Subcutaneous adipose tissue (tissue), 4 donors: ENCODE results near the gene PLBD2. TPM values are rescaled to one million over a fixed set of nuclear protein-coding genes. Genes with fewer than 3 reads are reported as not detected.

ENCODE experiments used
- total RNA-seq, 4 donors: library from RNA; depleted of rRNA; stranded (reverse); fragments of >200 nt; gene quantifications; one replicate each; pipeline ENCODE4 v1.1.0, GENCODE V29; 2016
- TF ChIP-seq, protein P1 (sequence below): fragments of 450-650 bp; IDR thresholded peaks from one replicate; pipeline ENCODE4 v1.5.1; 2016; ENCODE audit warnings: low read depth, mild to moderate bottlenecking, control low read depth, antibody characterized with exemption, moderate library complexity

PLBD2 gene
- total RNA-seq, 4 donors from 2014 or later = 31.8 to 69.7 (median 59.5) TPM

DNA sequence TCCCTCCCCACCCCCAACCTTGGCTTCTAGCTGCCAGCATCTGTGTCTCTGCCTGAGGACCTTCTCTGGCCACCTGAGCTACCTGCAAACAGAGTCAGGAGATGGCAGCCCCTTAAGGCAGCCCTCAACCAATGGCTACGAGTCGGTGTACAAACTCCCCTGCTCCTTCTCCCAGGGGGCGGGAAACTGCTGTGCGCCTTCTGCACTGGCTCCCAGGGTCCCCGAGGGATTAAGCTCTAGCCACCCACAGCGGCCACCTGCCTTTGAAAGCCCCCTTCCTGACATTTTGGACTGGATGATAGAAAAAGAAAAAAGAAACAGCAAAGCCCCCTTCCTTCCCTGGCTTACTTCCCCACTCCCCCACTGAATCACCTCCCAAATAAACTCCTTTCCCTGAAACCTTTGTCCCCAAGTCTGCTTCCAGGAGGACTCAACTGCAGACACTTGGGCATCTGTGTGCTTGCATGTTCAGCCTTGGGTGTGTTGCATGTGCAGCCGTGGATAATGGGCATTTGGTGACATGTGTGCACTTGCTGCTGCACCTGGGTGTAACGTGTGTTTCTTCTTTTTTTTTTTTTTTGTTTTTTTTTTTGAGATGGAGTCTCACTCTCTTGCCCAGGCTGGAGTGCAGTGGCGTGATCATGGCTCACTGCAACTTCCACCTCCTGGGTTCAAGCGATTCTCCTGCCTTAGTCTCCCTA, 39.3 kb downstream of the PLBD2 start:
- TF ChIP-seq, protein P1, sequence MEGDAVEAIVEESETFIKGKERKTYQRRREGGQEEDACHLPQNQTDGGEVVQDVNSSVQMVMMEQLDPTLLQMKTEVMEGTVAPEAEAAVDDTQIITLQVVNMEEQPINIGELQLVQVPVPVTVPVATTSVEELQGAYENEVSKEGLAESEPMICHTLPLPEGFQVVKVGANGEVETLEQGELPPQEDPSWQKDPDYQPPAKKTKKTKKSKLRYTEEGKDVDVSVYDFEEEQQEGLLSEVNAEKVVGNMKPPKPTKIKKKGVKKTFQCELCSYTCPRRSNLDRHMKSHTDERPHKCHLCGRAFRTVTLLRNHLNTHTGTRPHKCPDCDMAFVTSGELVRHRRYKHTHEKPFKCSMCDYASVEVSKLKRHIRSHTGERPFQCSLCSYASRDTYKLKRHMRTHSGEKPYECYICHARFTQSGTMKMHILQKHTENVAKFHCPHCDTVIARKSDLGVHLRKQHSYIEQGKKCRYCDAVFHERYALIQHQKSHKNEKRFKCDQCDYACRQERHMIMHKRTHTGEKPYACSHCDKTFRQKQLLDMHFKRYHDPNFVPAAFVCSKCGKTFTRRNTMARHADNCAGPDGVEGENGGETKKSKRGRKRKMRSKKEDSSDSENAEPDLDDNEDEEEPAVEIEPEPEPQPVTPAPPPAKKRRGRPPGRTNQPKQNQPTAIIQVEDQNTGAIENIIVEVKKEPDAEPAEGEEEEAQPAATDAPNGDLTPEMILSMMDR = no peak

DNA sequence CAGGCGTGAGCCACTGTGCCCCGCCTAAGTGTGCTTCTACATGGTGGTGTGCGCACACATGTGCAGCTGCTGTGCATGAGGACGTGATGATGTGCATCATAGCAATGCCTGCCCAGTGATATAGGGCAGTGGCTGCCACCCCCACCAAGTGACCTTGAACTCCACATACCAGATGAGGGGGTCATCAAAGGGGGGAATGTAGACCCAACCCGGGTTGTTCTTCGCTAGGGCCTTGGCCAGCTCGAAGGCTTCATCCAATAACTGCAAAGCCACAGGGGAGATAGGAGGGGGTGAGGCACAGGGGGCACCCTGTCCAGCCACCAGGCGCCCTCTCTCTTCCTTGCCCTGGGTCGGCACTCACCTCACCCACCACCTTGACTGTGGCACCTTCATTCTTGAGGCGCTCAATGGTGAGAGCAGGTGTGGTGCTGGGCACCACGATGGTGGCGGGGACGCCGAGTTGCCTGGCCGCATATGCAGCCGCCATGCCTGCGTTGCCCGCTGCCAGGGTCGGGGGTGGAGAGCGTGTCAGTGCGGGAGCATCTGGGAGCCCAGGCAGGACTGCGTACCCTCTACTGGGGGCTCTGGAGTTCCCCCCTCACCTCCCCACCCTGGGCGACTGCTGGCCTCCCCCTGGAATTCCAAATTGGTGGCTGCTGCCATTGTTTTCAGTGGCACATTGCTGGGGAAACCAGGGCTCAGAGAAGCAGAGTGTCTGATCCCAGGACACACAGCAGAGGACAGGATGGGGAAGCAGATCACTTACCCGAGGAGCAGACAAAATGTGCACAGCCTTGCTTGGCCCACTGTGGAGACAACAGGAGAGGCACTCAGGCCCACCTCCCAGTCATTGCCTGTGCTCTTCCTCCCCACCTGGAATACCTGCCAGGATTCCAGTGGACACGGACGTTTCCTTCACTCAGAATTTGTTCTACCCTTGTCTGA, 40.2 kb downstream of the PLBD2 start:
- TF ChIP-seq, protein P1 = no peak

- TF ChIP-seq, protein P1 = no peak
Observed at GRCh38 chr12:113399490-113399889, 41.1 kb downstream of the PLBD2 start.

DNA sequence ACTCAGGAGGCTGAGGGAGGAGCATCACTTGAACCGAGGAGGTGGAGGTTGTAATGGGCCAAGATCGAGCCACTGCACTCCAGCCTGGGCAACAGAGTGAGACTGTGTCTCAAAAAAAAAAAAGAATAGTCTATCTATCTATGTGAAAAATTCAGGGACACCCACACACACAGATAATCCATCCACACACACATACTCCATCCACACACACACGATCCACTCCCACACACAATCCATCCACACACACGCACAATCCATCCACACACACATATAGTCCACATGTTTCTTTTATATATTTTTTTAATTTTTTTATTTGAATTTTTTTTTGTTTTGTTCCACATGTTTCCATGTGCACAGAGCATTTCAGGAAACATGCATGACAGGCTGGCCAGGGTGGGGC, 42.0 kb downstream of the PLBD2 start:
- TF ChIP-seq, protein P1 = no peak

DNA sequence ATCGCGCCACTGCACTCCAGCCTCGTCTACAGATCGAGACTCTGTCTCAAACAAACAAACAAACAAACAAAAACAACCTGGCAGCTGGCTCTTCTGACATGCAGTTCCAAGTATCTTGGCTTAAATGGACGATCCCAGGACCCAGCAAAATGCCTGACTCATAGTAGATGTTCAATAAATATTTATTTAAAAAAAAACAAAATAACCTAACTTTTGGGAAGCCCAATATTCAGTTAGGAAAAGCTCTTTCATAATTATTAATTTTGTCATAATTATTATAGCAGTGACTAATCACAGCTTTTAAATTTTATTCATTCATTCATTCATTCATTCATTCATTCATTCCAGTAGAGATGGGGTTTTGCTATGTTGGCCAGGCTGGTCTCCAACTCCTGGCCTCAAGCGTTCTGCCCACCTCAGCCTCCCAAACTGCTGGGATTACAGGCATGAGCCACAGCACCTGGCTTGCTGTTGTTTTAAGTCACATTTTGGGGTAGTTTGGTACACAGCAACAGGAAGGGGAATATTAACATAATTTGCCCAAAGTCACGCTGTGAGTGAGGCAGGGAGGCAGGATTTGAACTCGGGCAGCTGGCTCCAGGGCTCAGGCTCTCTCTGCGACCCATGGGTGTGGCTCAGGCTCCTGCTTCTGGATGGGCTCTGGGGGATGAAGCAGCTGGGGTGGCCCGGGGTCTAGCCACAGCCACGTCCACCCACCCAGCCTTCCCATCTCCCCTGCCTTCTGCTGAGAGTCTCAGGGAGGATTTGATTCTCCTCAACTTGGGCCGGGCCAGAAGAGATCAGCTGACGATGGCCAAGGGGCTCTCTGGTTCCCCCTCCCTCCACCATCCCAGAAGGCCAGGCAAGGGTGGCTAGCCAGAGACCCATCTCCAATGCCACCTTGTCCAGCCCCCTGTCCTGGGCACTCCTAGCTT, 42.9 kb downstream of the PLBD2 start:
- TF ChIP-seq, protein P1 = no peak

DNA sequence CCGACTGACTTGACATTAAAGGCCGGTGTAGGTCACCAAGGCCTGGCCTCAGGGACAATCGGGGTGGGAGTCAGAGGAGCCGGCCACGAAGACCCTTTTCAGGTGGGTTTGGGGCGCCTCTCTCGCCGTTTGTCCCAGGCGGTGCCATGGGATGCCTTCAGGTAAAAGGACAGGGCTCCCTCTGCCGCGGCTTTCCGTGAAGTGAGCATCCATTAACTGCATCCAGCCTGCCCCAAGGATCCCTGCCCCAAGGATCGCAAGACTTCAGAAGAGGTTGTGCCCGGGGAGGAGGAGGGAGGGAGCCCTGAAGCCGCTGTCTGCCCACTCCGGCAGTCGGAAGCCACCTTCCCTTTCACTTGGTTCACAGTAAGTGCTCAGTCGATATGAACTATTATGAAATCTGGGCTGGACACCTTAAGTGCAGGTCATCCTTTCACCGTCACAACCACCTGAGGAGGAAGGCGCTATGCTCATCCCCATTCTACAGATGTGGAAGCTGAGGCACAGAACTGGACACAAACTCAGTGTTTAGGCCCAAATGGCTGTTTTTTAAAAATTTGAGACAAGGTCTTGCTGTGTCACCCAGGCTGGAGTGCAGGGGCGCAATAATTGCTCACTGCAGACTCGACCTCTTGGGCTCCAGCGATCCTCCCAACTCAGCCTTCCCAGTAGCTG, 44.3 kb downstream of the PLBD2 start:
- TF ChIP-seq, protein P1 = no peak
